ENCODE measurements around the gene TMEM174.

- peak; percentile 45 for TF ChIP-seq CTCF (conservative IDR thresholded peaks at IDR 0.05)
- TF ChIP-seq ZFX (IDR thresholded peaks at IDR 0.05) = no peak
These were observed 45.7 kb downstream of the TMEM174 start for GRCh38 chr5:73218552-73219171.

Data from C4-2B (cell line).